ENCODE results near the gene EGFR.

Gene EGFR

GRCh38 chr7:55105952-55106351 lies 87.1 kb downstream of the EGFR start:
- H3K36me3 Mint-ChIP-seq, result no peaks in the 10 kb centered on the region
- no peaks in the 10 kb centered on the region for H3K9me3 Mint-ChIP-seq
- H3K27ac Mint-ChIP-seq, result no peak overlapping the region
- H3K4me1 Mint-ChIP-seq, result peaks cover 5% of the 10 kb centered on the region
- peaks cover 23% of the 10 kb centered on the region for H3K27me3 Mint-ChIP-seq
- no peak overlapping the region for H3K4me3 Mint-ChIP-seq

- Mint-ChIP-seq H3K9me3 (no peaks in the 10 kb centered on the region), H3K27ac (no peak overlapping the region), H3K4me1 (peaks cover 5% of the 10 kb centered on the region), H3K36me3 (no peaks in the 10 kb centered on the region), H3K4me3 (no peak overlapping the region), H3K27me3 (peaks cover 15% of the 10 kb centered on the region)
These were observed 89.1 kb downstream of the EGFR start for GRCh38 chr7:55107946-55108345.

GRCh38 chr7:55108401-55108800 lies 89.6 kb downstream of the EGFR start:
- Mint-ChIP-seq H3K4me1 (peaks cover 5% of the 10 kb centered on the region), H3K4me3 (no peak overlapping the region), H3K9me3 (no peaks in the 10 kb centered on the region), H3K36me3 (no peaks in the 10 kb centered on the region), H3K27me3 (peaks cover 14% of the 10 kb centered on the region), H3K27ac (no peak overlapping the region)

GRCh38 chr7:55108818-55109217 lies 90.0 kb downstream of the EGFR start:
- Mint-ChIP-seq H3K4me1 (peaks cover 5% of the 10 kb centered on the region), H3K36me3 (no peaks in the 10 kb centered on the region), H3K27me3 (peaks cover 15% of the 10 kb centered on the region), H3K4me3 (no peak overlapping the region), H3K9me3 (no peaks in the 10 kb centered on the region), H3K27ac (no peak overlapping the region)

- Mint-ChIP-seq H3K4me1 (peaks cover 5% of the 10 kb centered on the region), H3K27ac (no peak overlapping the region), H3K9me3 (no peaks in the 10 kb centered on the region), H3K27me3 (peaks cover 14% of the 10 kb centered on the region), H3K36me3 (no peaks in the 10 kb centered on the region), H3K4me3 (no peak overlapping the region)
These were observed 90.8 kb downstream of the EGFR start for GRCh38 chr7:55109404-55110167.

- Mint-ChIP-seq H3K36me3 (no peaks in the 10 kb centered on the region), H3K4me1 (peaks cover under 1% of the 10 kb centered on the region)
These were observed 91.6 kb downstream of the EGFR start for GRCh38 chr7:55110282-55110992.

GRCh38 chr7:55110993-55111361 lies 92.2 kb downstream of the EGFR start:
- Mint-ChIP-seq H3K9me3 (no peaks in the 10 kb centered on the region), H3K27ac (no peak overlapping the region), H3K27me3 (peaks cover 11% of the 10 kb centered on the region), H3K36me3 (no peaks in the 10 kb centered on the region), H3K4me3 (no peak overlapping the region), H3K4me1 (no peaks in the 10 kb centered on the region)

More at GRCh38 chr7:55110282-55110992, 91.6 kb downstream of the EGFR start:
- Mint-ChIP-seq H3K9me3 (no peaks in the 10 kb centered on the region), H3K27ac (no peak overlapping the region), H3K4me3 (no peak overlapping the region), H3K27me3 (peaks cover 11% of the 10 kb centered on the region)

GRCh38 chr7:55112056-55112455 lies 93.2 kb downstream of the EGFR start:
- Mint-ChIP-seq H3K4me3 (no peak overlapping the region), H3K27me3 (peaks cover 11% of the 10 kb centered on the region), H3K36me3 (no peaks in the 10 kb centered on the region)

GRCh38 chr7:55113760-55114540 lies 95.1 kb downstream of the EGFR start:
- no peaks in the 10 kb centered on the region for H3K36me3 Mint-ChIP-seq
- H3K4me1 Mint-ChIP-seq, result no peaks in the 10 kb centered on the region
- no peaks in the 10 kb centered on the region for H3K9me3 Mint-ChIP-seq
- no peak overlapping the region for H3K27ac Mint-ChIP-seq
- H3K27me3 Mint-ChIP-seq, result peaks cover 5% of the 10 kb centered on the region
- no peak overlapping the region for H3K4me3 Mint-ChIP-seq

More at GRCh38 chr7:55112056-55112455, 93.2 kb downstream of the EGFR start:
- Mint-ChIP-seq H3K9me3 (no peaks in the 10 kb centered on the region), H3K4me1 (no peaks in the 10 kb centered on the region), H3K27ac (no peak overlapping the region)

- Mint-ChIP-seq H3K27ac (no peak overlapping the region), H3K9me3 (no peaks in the 10 kb centered on the region), H3K27me3 (peaks cover 4% of the 10 kb centered on the region), H3K4me1 (no peaks in the 10 kb centered on the region), H3K36me3 (no peaks in the 10 kb centered on the region), H3K4me3 (no peak overlapping the region)
These were observed 98.5 kb downstream of the EGFR start for GRCh38 chr7:55117286-55117685.

GRCh38 chr7:55118426-55118825 lies 99.6 kb downstream of the EGFR start:
- Mint-ChIP-seq H3K4me1 (no peaks in the 10 kb centered on the region), H3K36me3 (no peaks in the 10 kb centered on the region), H3K4me3 (no peak overlapping the region), H3K27me3 (peaks cover 3% of the 10 kb centered on the region), H3K9me3 (no peaks in the 10 kb centered on the region), H3K27ac (no peak overlapping the region)

GRCh38 chr7:55119571-55119970 lies 100.8 kb downstream of the EGFR start:
- no peaks in the 10 kb centered on the region for H3K9me3 Mint-ChIP-seq
- H3K27me3 Mint-ChIP-seq, result peaks cover 3% of the 10 kb centered on the region
- H3K4me3 Mint-ChIP-seq, result no peak overlapping the region
- H3K36me3 Mint-ChIP-seq, result no peaks in the 10 kb centered on the region
- H3K27ac Mint-ChIP-seq, result no peak overlapping the region
- H3K4me1 Mint-ChIP-seq, result no peaks in the 10 kb centered on the region

GRCh38 chr7:55120074-55120473 lies 101.3 kb downstream of the EGFR start:
- no peaks in the 10 kb centered on the region for H3K4me1 Mint-ChIP-seq
- peaks cover 3% of the 10 kb centered on the region for H3K27me3 Mint-ChIP-seq
- no peaks in the 10 kb centered on the region for H3K9me3 Mint-ChIP-seq
- H3K4me3 Mint-ChIP-seq, result no peak overlapping the region
- no peaks in the 10 kb centered on the region for H3K36me3 Mint-ChIP-seq
- no peak overlapping the region for H3K27ac Mint-ChIP-seq

- Mint-ChIP-seq H3K4me1 (no peaks in the 10 kb centered on the region), H3K9me3 (no peaks in the 10 kb centered on the region), H3K36me3 (no peaks in the 10 kb centered on the region), H3K27ac (no peak overlapping the region), H3K4me3 (no peak overlapping the region), H3K27me3 (peaks cover 3% of the 10 kb centered on the region)
These were observed 101.8 kb downstream of the EGFR start for GRCh38 chr7:55120501-55121198.

GRCh38 chr7:55121249-55121648 lies 102.4 kb downstream of the EGFR start:
- H3K4me1 Mint-ChIP-seq, result no peaks in the 10 kb centered on the region
- H3K4me3 Mint-ChIP-seq, result no peak overlapping the region
- H3K27me3 Mint-ChIP-seq, result peaks cover 6% of the 10 kb centered on the region
- no peak overlapping the region for H3K27ac Mint-ChIP-seq
- H3K9me3 Mint-ChIP-seq, result no peaks in the 10 kb centered on the region
- no peaks in the 10 kb centered on the region for H3K36me3 Mint-ChIP-seq
